Mesodermal cell (in vitro differentiated cells): ENCODE results near the gene C16orf86. TPM values are rescaled to one million over a fixed set of nuclear protein-coding genes. Genes with fewer than 3 reads are reported as not detected.
A peak's percentile ranks its signal among the peaks of the same experiment; 100 is the strongest.

Source experiments
- H3K27ac ChIP-seq: 2 replicates; pipeline ENCODE4 v1.7.0; 2013; ENCODE audit warnings: mild to moderate bottlenecking, low read depth, low read length, moderate library complexity; ENCODE audit not compliant: severe bottlenecking
- H3K36me3 ChIP-seq: 2 replicates; pipeline ENCODE4 v1.7.1; 2013; ENCODE audit warnings: mild to moderate bottlenecking, low read length, moderate library complexity; ENCODE audit not compliant: control insufficient read depth, insufficient read depth
- H3K4me1 ChIP-seq: one replicate; pipeline ENCODE4 v1.7.1; 2013; ENCODE audit warnings: mild to moderate bottlenecking, low read length; ENCODE audit not compliant: insufficient read depth, control insufficient read depth, poor library complexity, severe bottlenecking
- H3K4me3 ChIP-seq: 2 replicates; pipeline ENCODE4 v1.7.0; 2013; ENCODE audit warnings: low read length, control low read depth, mild to moderate bottlenecking; ENCODE audit not compliant: insufficient read depth, poor library complexity, severe bottlenecking; ENCODE audit errors: extremely low read depth
- H3K9me3 ChIP-seq: 2 replicates; pipeline ENCODE4 v1.7.1; 2013; ENCODE audit warnings: mild to moderate bottlenecking, low read length, moderate library complexity; ENCODE audit not compliant: control insufficient read depth
- WGBS, 2 experiments: methylation state at CpG; one replicate each; pipeline ENCODE4 v1.1.5; 2013; ENCODE audit warnings: missing lambda C conversion rate in 2 of 2; ENCODE audit not compliant: insufficient coverage in 2 of 2; 5-methylcytosine and 5-hydroxymethylcytosine counted together
- polyA plus RNA-seq, 2 experiments: library from polyadenylated mRNA; stranded (reverse); fragments of 50-300 nt; gene quantifications; one replicate each; pipeline ENCODE4 v1.2.3, GENCODE V29; 2013

C16orf86 gene, protein sequence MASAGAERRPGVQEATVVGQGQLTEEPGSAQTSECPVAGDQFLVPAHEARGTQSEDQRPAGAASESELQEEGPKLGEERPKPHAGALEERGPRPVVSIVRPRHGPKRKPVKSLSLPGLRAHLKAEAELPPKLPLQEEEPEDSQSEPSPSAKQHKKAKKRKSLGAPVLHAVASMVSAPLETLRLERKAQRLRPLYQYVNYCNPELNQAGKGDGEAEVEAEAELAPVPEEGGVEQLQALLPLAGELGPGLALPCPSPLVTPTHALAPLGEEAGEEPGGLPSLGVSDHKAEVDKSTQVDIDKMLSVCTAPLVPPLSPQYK
- 4.5 TPM for polyA plus RNA-seq (2013, experiment 1 of 2)
- 3.6 TPM for polyA plus RNA-seq (2013, experiment 2 of 2)

DNA sequence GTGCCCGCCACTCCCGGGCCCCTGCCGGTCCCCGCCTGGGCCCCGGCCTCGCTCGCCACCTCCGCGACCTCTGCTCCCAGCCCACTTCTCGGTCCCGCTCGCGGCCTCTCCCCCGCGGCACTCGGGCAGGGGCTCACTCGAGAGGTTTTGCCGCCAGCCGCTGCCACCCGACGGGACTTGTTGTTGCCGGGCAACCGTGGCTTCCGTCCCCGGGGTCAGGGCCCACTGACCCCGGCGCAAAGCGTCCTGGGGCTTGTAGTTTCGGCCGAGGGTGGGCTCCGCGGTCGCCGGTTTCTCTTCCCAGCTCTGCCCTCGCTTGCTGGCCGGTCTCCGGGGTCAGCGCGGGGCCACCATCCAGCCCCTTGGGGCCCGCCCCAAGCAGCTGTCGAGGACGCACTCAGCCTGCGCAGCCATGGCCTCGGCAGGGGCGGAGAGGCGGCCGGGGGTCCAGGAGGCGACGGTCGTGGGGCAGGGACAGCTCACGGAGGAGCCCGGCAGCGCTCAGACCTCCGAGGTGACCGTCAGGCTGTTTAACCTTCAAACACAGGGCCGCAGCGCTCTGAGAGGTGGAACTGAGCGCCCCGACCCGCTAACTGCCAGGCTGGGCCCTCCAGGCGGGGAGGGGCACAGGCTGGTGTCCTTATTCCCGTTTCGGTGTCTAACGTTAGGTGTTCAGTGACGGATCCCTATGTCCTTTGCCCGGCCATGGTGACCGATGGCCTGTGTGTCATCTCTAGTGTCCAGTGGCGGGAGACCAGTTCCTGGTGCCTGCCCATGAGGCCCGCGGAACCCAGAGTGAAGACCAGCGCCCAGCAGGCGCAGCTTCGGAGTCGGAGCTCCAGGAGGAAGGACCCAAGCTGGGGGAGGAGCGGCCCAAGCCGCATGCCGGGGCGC lies at the start of gene C16orf86, which contains the start of gene ENKD1:
TSS of gene C16orf86 (plus strand) at position 256 of the 894 bp plus-strand sequence. CDS start at position 413, 157 bp downstream.
TSS of gene ENKD1 (minus strand) at position 192 of the 894 bp plus-strand sequence. CDS start 308 bp downstream, outside the sequence.
- 25 to 29% methylated on average over 73 to 77 of the region's 78 CpGs for WGBS, 2 experiments
- Histone ChIP-seq H3K27ac (peak within 1 kb of the TSS; percentile 57), H3K4me1 (peaks cover 6% of the 10 kb centered on the region), H3K36me3 (peaks cover 17% of the 10 kb centered on the region), H3K9me3 (no peaks in the 10 kb centered on the region), H3K4me3 (peak within 1 kb of the TSS; percentile 67)

DNA sequence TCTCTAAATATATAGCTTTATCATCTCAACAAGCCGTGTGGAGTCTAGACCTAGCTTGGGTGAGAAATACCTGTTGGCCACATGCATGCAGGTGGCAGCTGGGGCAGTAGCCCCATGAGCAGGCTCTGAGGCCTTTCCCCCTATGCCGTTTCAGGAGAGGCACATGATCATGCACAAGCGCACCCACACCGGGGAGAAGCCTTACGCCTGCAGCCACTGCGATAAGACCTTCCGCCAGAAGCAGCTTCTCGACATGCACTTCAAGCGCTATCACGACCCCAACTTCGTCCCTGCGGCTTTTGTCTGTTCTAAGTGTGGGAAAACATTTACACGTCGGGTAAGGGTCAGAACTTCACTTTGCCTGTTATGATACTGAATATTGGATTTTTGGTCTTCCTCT lies 38.4 kb upstream of the C16orf86 start:
- 98 to 99% methylated on average over 13 to 14 of the region's 14 CpGs for WGBS, 2 experiments

DNA sequence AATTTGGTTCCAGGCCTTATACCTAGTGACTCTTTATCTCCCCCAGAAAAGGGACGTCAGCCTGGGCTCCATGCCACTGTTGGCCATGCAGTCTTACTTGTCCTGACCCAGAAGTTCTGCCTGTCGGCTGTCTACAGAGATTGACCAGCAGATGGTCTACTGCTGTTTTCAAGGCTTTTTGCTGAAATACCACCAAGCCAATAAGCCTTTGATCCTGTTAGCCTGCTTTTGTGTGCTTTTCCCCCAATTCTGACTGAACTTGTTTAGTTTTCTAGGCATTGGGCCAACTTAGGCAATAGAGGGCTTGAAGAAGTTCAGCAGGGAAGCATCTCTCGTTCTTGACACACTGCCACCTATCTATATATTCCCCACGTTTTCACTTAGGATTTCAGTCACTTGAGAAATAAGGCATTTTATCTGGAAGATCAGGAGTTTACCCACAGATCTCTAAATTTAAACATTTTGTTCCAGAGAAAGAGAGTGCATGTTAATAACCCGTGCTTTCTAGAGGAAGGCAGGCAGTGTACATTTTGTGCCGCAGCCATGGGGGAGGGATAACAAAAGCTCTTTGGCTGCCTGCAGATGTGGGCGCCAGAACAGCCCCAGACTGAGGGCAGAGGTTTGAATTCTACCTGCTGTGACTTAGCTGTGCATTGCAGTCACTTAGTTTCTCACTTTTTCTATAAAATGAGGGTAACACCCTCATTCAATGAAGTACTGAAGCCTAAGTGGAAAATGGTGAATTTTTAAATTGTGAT lies 34.0 kb upstream of the C16orf86 start:
- no peaks in the 10 kb centered on the region for H3K9me3 ChIP-seq
- no peak overlapping the region for H3K4me3 ChIP-seq
- peaks cover 85% of the 10 kb centered on the region for H3K36me3 ChIP-seq
- no peaks in the 10 kb centered on the region for H3K4me1 ChIP-seq
- no peak overlapping the region for H3K27ac ChIP-seq
- 93 to 96% methylated on average over 5 to 6 of the region's 7 CpGs for WGBS, 2 experiments

More for the DNA sequence above, 38.4 kb upstream of the C16orf86 start:
- Histone ChIP-seq H3K9me3 (no peaks in the 10 kb centered on the region), H3K4me3 (no peak overlapping the region), H3K36me3 (peaks cover 86% of the 10 kb centered on the region), H3K27ac (no peak overlapping the region), H3K4me1 (no peaks in the 10 kb centered on the region)

DNA sequence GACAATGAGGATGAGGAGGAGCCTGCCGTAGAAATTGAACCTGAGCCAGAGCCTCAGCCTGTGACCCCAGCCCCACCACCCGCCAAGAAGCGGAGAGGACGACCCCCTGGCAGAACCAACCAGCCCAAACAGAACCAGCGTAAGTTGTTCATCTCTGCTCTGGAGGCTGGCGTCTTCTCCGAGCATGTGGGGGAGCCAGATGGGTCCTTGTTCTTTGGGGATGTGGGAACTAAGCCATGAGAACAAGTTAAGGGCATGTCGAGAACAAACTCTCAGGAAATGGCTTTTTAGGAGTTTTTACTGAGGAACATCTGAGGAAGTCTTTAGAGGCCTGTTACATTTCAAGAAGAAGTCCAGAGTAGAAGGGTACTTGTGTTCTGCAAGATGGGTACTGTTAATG lies 29.9 kb upstream of the C16orf86 start:
- no peak overlapping the region for H3K27ac ChIP-seq
- no peaks in the 10 kb centered on the region for H3K9me3 ChIP-seq
- no peaks in the 10 kb centered on the region for H3K4me1 ChIP-seq
- peaks cover 78% of the 10 kb centered on the region for H3K36me3 ChIP-seq
- WGBS, 2 experiments, result 97 to 100% methylated on average over 6 of the region's 8 CpGs
- H3K4me3 ChIP-seq, result no peak overlapping the region

DNA sequence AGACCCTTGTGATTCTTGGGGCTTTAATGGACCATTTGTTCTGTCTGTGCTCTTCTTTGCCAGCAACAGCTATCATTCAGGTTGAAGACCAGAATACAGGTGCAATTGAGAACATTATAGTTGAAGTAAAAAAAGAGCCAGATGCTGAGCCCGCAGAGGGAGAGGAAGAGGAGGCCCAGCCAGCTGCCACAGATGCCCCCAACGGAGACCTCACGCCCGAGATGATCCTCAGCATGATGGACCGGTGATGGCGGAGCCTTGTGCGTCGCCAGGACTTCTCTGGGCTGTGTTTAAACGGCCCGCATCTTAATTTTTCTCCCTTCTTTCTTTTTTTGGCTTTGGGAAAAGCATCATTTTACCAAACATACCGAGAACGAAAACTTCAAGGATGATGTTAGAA lies 29.0 kb upstream of the C16orf86 start:
- 93 to 97% methylated on average over 6 to 8 of the region's 12 CpGs for WGBS, 2 experiments
- no peak overlapping the region for H3K27ac ChIP-seq
- no peaks in the 10 kb centered on the region for H3K4me1 ChIP-seq
- peaks cover 69% of the 10 kb centered on the region for H3K36me3 ChIP-seq
- H3K4me3 ChIP-seq, result no peak overlapping the region
- H3K9me3 ChIP-seq, result no peaks in the 10 kb centered on the region

DNA sequence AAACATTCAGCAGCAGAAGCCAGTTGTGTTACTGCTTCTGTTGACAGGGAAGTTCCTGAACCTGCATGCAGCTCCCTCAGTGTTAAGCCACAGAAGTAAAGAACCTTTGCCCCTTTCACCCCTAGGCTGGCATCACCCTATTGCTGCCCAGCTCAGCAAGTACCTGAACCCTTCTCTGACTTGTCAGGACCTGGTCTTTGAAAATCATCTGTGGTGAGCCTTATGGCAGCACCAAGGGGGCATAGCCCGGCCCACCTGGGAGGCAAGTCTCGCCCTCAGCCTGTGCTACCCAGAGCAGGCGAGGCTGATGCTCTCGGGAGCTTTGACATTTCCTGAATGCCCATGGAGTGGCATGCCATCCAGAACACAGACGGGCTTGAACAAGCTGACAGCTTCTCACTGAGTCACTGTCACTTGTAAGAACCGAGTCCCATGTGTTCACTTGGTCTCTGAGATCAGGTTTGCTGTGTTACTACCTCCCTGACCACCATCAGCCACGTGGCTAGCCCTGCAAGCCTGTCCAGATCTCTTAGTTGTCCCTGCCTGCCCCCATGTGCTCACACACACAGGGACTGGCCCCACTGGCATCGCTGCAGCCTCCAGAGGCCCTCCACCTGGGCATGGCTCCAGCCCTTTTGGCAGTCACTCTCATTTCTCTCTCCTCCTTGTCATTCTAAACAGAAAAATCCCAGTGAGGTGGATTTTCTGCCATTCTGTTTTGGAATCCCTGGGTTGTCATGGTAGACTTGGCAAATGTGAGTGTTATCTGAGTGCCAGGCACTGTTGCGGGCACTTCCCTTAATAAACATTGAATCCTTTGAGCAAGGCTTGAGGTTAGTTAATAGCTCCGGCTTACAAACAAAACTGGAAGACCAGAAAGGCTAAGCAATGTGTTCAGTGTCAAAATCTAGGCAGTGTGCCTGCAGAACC lies 24.6 kb upstream of the C16orf86 start:
- H3K4me1 ChIP-seq, result no peaks in the 10 kb centered on the region
- 81 to 88% methylated on average over 10 of the region's 10 CpGs for WGBS, 2 experiments

DNA sequence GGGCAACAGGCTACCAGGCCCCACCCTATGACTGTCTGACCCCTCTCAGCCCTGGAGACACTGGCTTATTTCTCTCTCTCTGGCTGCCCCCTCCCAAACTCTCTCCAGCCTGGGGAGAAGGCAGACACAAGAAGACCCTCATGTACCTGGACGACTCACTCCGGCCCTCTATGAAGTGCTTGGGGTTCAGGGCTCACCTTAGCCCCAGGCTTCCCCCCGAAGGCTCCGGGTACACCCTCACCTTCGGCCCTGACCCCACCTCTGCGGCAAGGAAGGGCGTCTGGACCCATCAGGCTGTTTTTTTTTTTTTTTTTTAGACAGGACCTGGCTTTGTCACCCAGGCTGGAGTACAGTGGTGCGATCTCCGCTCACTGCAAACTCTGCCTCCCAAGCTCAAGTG lies 22.6 kb upstream of the C16orf86 start:
- no peak overlapping the region for H3K4me3 ChIP-seq
- WGBS, 2 experiments, result 87 to 90% methylated on average over 5 to 7 of the region's 9 CpGs
- H3K9me3 ChIP-seq, result no peaks in the 10 kb centered on the region
- H3K4me1 ChIP-seq, result no peaks in the 10 kb centered on the region
- H3K36me3 ChIP-seq, result peaks cover 11% of the 10 kb centered on the region
- H3K27ac ChIP-seq, result no peak overlapping the region

More for the DNA sequence above, 24.6 kb upstream of the C16orf86 start:
- Histone ChIP-seq H3K4me3 (no peak overlapping the region), H3K27ac (no peak overlapping the region), H3K36me3 (peaks cover 29% of the 10 kb centered on the region), H3K9me3 (no peaks in the 10 kb centered on the region)

DNA sequence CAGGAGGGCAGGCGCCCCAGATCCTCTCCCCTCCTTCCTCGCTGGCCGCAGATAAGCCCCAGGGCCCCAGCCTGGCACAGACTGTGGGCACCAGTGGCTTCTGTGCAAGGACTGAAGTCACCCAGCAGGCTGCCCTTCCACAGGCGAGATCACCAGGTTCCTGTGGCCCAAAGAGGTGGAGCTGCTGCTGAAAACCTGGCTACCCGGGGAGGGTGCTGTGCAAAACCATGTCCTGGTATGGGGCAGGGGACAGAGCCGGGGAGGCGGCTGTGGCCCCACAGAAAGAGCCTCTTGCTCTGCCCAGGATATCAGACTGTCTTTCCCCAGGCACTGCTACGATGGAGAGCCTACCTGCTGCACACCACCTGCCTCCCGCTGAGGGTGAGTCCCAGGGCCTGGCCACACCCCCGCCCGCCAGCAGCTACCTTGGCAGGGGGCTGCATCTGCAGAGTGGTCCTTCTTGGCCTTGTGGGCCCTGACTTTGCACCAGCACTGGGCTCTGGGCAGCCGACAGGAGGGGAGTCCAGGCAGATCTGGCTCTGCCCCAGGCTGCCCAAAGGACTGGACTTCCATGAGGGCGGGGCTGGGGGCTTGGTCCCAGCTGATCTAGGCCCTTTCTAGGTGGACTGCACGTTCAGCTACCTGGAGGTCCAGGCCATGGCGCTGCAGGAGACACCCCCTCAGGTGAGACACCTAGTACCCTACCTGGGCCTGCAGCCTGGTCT lies 21.1 kb upstream of the C16orf86 start:
- no peaks in the 10 kb centered on the region for H3K9me3 ChIP-seq
- no peaks in the 10 kb centered on the region for H3K36me3 ChIP-seq
- H3K27ac ChIP-seq, result no peak overlapping the region
- peak overlapping the region; percentile 27 for H3K4me3 ChIP-seq
- WGBS, 2 experiments, result 88 to 91% methylated on average over 13 to 14 of the region's 15 CpGs
- H3K4me1 ChIP-seq, result no peaks in the 10 kb centered on the region

DNA sequence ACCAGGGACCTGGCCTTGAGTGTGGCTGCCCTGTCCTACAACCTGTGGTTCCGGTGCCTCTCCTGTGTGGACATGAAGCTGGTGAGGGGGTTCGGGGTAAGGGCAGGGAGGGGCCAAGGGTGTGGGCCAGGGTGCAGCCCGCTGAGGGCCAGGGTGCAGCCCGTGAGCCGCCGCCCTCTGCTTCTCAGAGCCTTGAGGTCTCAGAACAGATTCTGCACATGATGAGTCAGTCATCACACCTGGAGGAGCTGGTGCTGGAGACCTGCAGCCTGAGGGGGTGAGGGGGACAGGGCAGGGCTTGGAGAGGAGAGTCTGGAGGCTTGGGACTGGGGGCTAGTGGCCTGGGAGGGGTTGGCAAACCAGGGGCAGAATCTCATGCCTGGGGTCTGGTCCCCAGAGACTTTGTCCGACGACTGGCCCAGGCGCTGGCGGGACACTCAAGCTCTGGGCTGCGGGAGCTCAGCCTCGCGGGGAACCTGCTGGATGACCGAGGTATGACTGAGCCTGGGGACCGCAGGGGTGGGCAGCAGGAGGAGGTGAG lies 19.4 kb upstream of the C16orf86 start:
- no peaks in the 10 kb centered on the region for H3K4me1 ChIP-seq
- no peaks in the 10 kb centered on the region for H3K36me3 ChIP-seq
- no peak overlapping the region for H3K27ac ChIP-seq
- H3K4me3 ChIP-seq, result no peak overlapping the region
- 82 to 87% methylated on average over 11 to 14 of the region's 15 CpGs for WGBS, 2 experiments
- H3K9me3 ChIP-seq, result no peaks in the 10 kb centered on the region
